ENCODE measurements around the gene PKP1. TPM values are rescaled to one million over a fixed set of nuclear protein-coding genes. Genes with fewer than 3 reads are reported as not detected.

Gene PKP1
- total and polyA plus RNA-seq, 2 experiments from 2014 or later = 0.19 to 0.83 TPM

GRCh38 chr1:201326710-201327109, 43.4 kb downstream of the PKP1 start (continued):
- TF ChIP-seq, protein P1, sequence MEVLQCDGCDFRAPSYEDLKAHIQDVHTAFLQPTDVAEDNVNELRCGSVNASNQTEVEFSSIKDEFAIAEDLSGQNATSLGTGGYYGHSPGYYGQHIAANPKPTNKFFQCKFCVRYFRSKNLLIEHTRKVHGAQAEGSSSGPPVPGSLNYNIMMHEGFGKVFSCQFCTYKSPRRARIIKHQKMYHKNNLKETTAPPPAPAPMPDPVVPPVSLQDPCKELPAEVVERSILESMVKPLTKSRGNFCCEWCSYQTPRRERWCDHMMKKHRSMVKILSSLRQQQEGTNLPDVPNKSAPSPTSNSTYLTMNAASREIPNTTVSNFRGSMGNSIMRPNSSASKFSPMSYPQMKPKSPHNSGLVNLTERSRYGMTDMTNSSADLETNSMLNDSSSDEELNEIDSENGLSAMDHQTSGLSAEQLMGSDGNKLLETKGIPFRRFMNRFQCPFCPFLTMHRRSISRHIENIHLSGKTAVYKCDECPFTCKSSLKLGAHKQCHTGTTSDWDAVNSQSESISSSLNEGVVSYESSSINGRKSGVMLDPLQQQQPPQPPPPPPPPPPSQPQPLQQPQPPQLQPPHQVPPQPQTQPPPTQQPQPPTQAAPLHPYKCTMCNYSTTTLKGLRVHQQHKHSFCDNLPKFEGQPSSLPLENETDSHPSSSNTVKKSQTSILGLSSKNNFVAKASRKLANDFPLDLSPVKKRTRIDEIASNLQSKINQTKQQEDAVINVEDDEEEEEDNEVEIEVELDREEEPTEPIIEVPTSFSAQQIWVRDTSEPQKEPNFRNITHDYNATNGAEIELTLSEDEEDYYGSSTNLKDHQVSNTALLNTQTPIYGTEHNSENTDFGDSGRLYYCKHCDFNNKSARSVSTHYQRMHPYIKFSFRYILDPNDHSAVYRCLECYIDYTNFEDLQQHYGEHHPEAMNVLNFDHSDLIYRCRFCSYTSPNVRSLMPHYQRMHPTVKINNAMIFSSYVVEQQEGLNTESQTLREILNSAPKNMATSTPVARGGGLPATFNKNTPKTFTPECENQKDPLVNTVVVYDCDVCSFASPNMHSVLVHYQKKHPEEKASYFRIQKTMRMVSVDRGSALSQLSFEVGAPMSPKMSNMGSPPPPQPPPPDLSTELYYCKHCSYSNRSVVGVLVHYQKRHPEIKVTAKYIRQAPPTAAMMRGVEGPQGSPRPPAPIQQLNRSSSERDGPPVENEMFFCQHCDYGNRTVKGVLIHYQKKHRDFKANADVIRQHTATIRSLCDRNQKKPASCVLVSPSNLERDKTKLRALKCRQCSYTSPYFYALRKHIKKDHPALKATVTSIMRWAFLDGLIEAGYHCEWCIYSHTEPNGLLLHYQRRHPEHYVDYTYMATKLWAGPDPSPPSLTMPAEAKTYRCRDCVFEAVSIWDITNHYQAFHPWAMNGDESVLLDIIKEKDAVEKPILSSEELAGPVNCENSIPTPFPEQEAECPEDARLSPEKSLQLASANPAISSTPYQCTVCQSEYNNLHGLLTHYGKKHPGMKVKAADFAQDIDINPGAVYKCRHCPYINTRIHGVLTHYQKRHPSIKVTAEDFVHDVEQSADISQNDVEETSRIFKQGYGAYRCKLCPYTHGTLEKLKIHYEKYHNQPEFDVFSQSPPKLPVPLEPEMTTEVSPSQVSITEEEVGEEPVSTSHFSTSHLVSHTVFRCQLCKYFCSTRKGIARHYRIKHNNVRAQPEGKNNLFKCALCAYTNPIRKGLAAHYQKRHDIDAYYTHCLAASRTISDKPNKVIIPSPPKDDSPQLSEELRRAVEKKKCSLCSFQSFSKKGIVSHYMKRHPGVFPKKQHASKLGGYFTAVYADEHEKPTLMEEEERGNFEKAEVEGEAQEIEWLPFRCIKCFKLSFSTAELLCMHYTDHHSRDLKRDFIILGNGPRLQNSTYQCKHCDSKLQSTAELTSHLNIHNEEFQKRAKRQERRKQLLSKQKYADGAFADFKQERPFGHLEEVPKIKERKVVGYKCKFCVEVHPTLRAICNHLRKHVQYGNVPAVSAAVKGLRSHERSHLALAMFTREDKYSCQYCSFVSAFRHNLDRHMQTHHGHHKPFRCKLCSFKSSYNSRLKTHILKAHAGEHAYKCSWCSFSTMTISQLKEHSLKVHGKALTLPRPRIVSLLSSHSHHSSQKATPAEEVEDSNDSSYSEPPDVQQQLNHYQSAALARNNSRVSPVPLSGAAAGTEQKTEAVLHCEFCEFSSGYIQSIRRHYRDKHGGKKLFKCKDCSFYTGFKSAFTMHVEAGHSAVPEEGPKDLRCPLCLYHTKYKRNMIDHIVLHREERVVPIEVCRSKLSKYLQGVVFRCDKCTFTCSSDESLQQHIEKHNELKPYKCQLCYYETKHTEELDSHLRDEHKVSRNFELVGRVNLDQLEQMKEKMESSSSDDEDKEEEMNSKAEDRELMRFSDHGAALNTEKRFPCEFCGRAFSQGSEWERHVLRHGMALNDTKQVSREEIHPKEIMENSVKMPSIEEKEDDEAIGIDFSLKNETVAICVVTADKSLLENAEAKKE (CRISPR knock-in tag; IDR thresholded peaks at IDR 0.05) = no peak
- no peak for TF ChIP-seq ETS1 (IDR thresholded peaks at IDR 0.05)

- no peaks in the 10 kb centered on the region; the same call in 2 of the 3 replicates for H3K36me3 Mint-ChIP-seq (ENCODE audit: low read depth)
- DNase-seq (ENCODE audit: low spot score) = no peak
Measured at GRCh38 chr1:201327687-201328240, 44.5 kb downstream of the PKP1 start.

More at GRCh38 chr1:201327687-201328240, 44.5 kb downstream of the PKP1 start:
- Mint-ChIP-seq H3K4me1 (no peaks in the 10 kb centered on the region), H3K27me3 (ENCODE audit: insufficient read depth, low read depth, poor library complexity) (peaks cover 11% of the 10 kb centered on the region), H3K4me3 (no peak overlapping the region), H3K27ac (no peak overlapping the region), H3K9me3 (no peaks in the 10 kb centered on the region)
- Histone ChIP-seq H3K27me3 (ENCODE audit: insufficient read depth) (no peaks in the 10 kb centered on the region), H3K4me3 (no peak overlapping the region), H3K4me2 (no peak overlapping the region), H3F3A (replicated peaks; ENCODE audit: low read depth) (no peaks in the 10 kb centered on the region), H3K27ac (ENCODE audit: low read depth) (no peak overlapping the region), H3K36me3 (ENCODE audit: insufficient read depth) (no peaks in the 10 kb centered on the region), H4K20me1 (replicated peaks; ENCODE audit: insufficient read depth) (no peaks in the 10 kb centered on the region), H3K9me2 (ENCODE audit: insufficient read depth) (no peaks in the 10 kb centered on the region), H3K79me2 (replicated peaks; ENCODE audit: insufficient read depth) (no peaks in the 10 kb centered on the region), H3K4me1 (ENCODE audit: insufficient read depth) (no peaks in the 10 kb centered on the region), H2AFZ (no peak overlapping the region)
- no peak for ATAC-seq
- TF ChIP-seq, protein P1 (CRISPR knock-in tag; IDR thresholded peaks at IDR 0.05) = no peak
- no peak for TF ChIP-seq NANOG (IDR thresholded peaks at IDR 0.05; ENCODE audit: borderline replicate concordance)
- no peak for TF ChIP-seq STAT1 (IDR thresholded peaks at IDR 0.05; ENCODE audit: unreplicated experiment)
- no peak for TF ChIP-seq EZH2phosphoT487 (IDR thresholded peaks at IDR 0.05; ENCODE audit: unreplicated experiment)
- no peak for TF ChIP-seq JUNB (IDR thresholded peaks at IDR 0.05; ENCODE audit: unreplicated experiment)
